ENCODE results near the gene WSCD1. TPM values are rescaled to one million over a fixed set of nuclear protein-coding genes. Genes with fewer than 3 reads are reported as not detected.

WSCD1 gene
- total and polyA plus RNA-seq, 7 donors: 4.1 to 17.5 (median 7.1) TPM

GRCh38 chr17:6124856-6125255 lies 54.7 kb downstream of the WSCD1 start:
- peaks cover 0 to 7% of the 10 kb centered on the region in 2 donors for H3K36me3 ChIP-seq (ENCODE audit: insufficient read depth in 1 of 2, low read depth in 1 of 2)
- no peak for ATAC-seq
- DNase-seq: no peak
- intact Hi-C loops (cut with DNase I): no loop called here
- H3K27me3 ChIP-seq (ENCODE audit: insufficient read depth in 3 of 3, low read length in 2 of 3): no peaks in the 10 kb centered on the region
- H3K4me3 ChIP-seq: no peak overlapping the region
- no peak for TF ChIP-seq CTCF (IDR thresholded peaks at IDR 0.05)
- H3K4me1 ChIP-seq: no peaks in the 10 kb centered on the region
- peaks cover 9% of the 10 kb centered on the region for H3K9me3 ChIP-seq
- no peak overlapping the region for H3K27ac ChIP-seq

- no peaks in the 10 kb centered on the region for H3K4me1 ChIP-seq
- H3K9me3 ChIP-seq: peaks cover 9% of the 10 kb centered on the region
- no peak overlapping the region for H3K27ac ChIP-seq
- no peaks in the 10 kb centered on the region for H3K36me3 ChIP-seq (ENCODE audit: insufficient read depth in 1 of 2, low read depth in 1 of 2)
- intact Hi-C loops (cut with DNase I): no loop called here
- DNase-seq (no peak), ATAC-seq (no peak)
- WGBS, 3 donors: 77 to 83% (median 80%) methylated on average over 1 of the region's 1 CpG
- H3K4me3 ChIP-seq: no peak overlapping the region
- no peaks in the 10 kb centered on the region for H3K27me3 ChIP-seq (ENCODE audit: insufficient read depth in 3 of 3, low read length in 2 of 3)
- no peak for TF ChIP-seq CTCF (IDR thresholded peaks at IDR 0.05)
These were observed 56.6 kb downstream of the WSCD1 start for GRCh38 chr17:6126768-6127167.

- intact Hi-C loops (cut with DNase I): loop anchor here in 1 of 2 donors (5.0 kb wide), 1 partner anchor 48 kb away; no protein-coding TSS in a partner anchor
- no peaks in the 10 kb centered on the region for H3K9me3 ChIP-seq
- no peak for TF ChIP-seq CTCF (IDR thresholded peaks at IDR 0.05)
- H3K27ac ChIP-seq: no peak overlapping the region
- no peaks in the 10 kb centered on the region for H3K4me1 ChIP-seq
- no peak for ATAC-seq
- no peak overlapping the region for H3K4me3 ChIP-seq
- no peaks in the 10 kb centered on the region for H3K36me3 ChIP-seq (ENCODE audit: insufficient read depth in 1 of 2, low read depth in 1 of 2)
- WGBS, 3 donors: 44 to 64% (median 50%) methylated on average over 2 of the region's 2 CpGs
- no peak for DNase-seq
- no peaks in the 10 kb centered on the region for H3K27me3 ChIP-seq (ENCODE audit: insufficient read depth in 3 of 3, low read length in 2 of 3)
These were observed 64.5 kb downstream of the WSCD1 start for GRCh38 chr17:6134721-6135120.

- no peak for TF ChIP-seq CTCF (IDR thresholded peaks at IDR 0.05)
- DNase-seq: no peak
- Histone ChIP-seq H3K27me3 (ENCODE audit: insufficient read depth in 3 of 3, low read length in 2 of 3) (no peaks in the 10 kb centered on the region), H3K4me3 (no peak overlapping the region), H3K9me3 (no peaks in the 10 kb centered on the region), H3K27ac (no peak overlapping the region), H3K36me3 (ENCODE audit: insufficient read depth in 1 of 2, low read depth in 1 of 2) (no peaks in the 10 kb centered on the region), H3K4me1 (no peaks in the 10 kb centered on the region)
- intact Hi-C loops (cut with DNase I): no loop called here
- WGBS, 3 donors: 41 to 51% (median 45%) methylated on average over 5 of the region's 5 CpGs
- no peak for ATAC-seq
These were observed 65.1 kb downstream of the WSCD1 start for GRCh38 chr17:6135236-6135635.

GRCh38 chr17:6135996-6136395 lies 65.8 kb downstream of the WSCD1 start:
- intact Hi-C loops (cut with DNase I): no loop called here
- no peak overlapping the region for H3K4me3 ChIP-seq
- DNase-seq (no peak), ATAC-seq (no peak)
- H3K27me3 ChIP-seq (ENCODE audit: insufficient read depth in 3 of 3, low read length in 2 of 3): no peaks in the 10 kb centered on the region
- no peaks in the 10 kb centered on the region for H3K4me1 ChIP-seq
- no peak for TF ChIP-seq CTCF (IDR thresholded peaks at IDR 0.05)
- H3K27ac ChIP-seq: no peak overlapping the region
- H3K9me3 ChIP-seq: no peaks in the 10 kb centered on the region
- H3K36me3 ChIP-seq (ENCODE audit: insufficient read depth in 1 of 2, low read depth in 1 of 2): no peaks in the 10 kb centered on the region
- 56 to 70% (median 60%) methylated on average over 8 of the region's 8 CpGs for whole genome bisulfite sequencing, 3 donors
